Body of pancreas (tissue), 4 donors: ENCODE measurements around the gene SCG2. TPM values are rescaled to one million over a fixed set of nuclear protein-coding genes. Genes with fewer than 3 reads are reported as not detected.

Source experiments
- ATAC-seq: fragments of 150-250 bp; one replicate; pipeline ENCODE4 v1.9.1; 2016
- DNase-seq, 4 donors: peaks; one replicate each; pipeline ENCODE4 v3.0.0-alpha.2; 2019
- H3K27ac ChIP-seq, 4 donors: fragments of 200-600 bp; sonication (generic); 1 replicate in 3 of 4; 2 replicates in 1 of 4; pipeline versions ENCODE4 v1.5.1 to v1.6.1; 2016 to 2019; ENCODE audit warnings: mild to moderate bottlenecking in 1 of 4, mixed read lengths in 1 of 4, moderate library complexity in 1 of 4
- H3K27me3 ChIP-seq, 2 donors: fragments of 200-600 bp; sonication (generic); one replicate each; pipeline ENCODE4 v1.6.0; 2016; ENCODE audit warnings: mild to moderate bottlenecking in 1 of 2
- H3K36me3 ChIP-seq, 2 donors: fragments of 200-600 bp; sonication (generic); replicated peaks in 1 of 2; 2 replicates each; pipeline ENCODE4 v1.5.1; 2016; ENCODE audit warnings: low read depth in 2 of 2; ENCODE audit not compliant: insufficient read depth in 1 of 2
- H3K4me1 ChIP-seq: fragments of 200-600 bp; sonication (generic); one replicate; pipeline ENCODE4 v1.6.0; 2016
- H3K4me3 ChIP-seq, 2 donors: fragments of 200-600 bp; sonication (generic); 1 replicate in 1 of 2; 2 replicates in 1 of 2; pipeline ENCODE4 v1.5.1; 2016 to 2019
- H3K9me3 ChIP-seq, 3 donors: fragments of 200-600 bp; sonication (generic); 1 replicate in 2 of 3; 2 replicates in 1 of 3; pipeline ENCODE4 v1.5.1; 2016
- POLR2A ChIP-seq, 3 donors: fragments of 450-650 bp; IDR thresholded peaks; one replicate each; pipeline ENCODE4 v1.6.1; 2016; ENCODE audit warnings: antibody characterized with exemption in 3 of 3, mild to moderate bottlenecking in 2 of 3
- WGBS, 2 donors: methylation state at CpG; one replicate each; pipeline ENCODE4 v1.1.5; 2017; 5-methylcytosine and 5-hydroxymethylcytosine counted together
- intact Hi-C: fragments of 100-400 bp; cut with DNase I; formaldehyde crosslinking; loops from one replicate; pipeline ENCODE4 v1.15.1; 2023
- total RNA-seq, 2 donors: library from RNA; depleted of rRNA; stranded (reverse); fragments of >200 nt; gene quantifications; one replicate each; pipeline ENCODE4 v1.1.0, GENCODE V29; 2016
- TF ChIP-seq, protein P1 (sequence below), 7 experiments: fragments of 450-650 bp in 4 of 7; fragments of 200-600 bp in 3 of 7; sonication (generic) in 3 of 7; IDR thresholded peaks; one replicate each; pipeline ENCODE4 v1.5.1; 2016 to 2019; ENCODE audit warnings: antibody characterized with exemption in 7 of 7

The SCG2 gene, protein sequence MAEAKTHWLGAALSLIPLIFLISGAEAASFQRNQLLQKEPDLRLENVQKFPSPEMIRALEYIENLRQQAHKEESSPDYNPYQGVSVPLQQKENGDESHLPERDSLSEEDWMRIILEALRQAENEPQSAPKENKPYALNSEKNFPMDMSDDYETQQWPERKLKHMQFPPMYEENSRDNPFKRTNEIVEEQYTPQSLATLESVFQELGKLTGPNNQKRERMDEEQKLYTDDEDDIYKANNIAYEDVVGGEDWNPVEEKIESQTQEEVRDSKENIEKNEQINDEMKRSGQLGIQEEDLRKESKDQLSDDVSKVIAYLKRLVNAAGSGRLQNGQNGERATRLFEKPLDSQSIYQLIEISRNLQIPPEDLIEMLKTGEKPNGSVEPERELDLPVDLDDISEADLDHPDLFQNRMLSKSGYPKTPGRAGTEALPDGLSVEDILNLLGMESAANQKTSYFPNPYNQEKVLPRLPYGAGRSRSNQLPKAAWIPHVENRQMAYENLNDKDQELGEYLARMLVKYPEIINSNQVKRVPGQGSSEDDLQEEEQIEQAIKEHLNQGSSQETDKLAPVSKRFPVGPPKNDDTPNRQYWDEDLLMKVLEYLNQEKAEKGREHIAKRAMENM
- total RNA-seq, result 10 to 100 TPM; 12.5 to 13.0 TPM

DNA sequence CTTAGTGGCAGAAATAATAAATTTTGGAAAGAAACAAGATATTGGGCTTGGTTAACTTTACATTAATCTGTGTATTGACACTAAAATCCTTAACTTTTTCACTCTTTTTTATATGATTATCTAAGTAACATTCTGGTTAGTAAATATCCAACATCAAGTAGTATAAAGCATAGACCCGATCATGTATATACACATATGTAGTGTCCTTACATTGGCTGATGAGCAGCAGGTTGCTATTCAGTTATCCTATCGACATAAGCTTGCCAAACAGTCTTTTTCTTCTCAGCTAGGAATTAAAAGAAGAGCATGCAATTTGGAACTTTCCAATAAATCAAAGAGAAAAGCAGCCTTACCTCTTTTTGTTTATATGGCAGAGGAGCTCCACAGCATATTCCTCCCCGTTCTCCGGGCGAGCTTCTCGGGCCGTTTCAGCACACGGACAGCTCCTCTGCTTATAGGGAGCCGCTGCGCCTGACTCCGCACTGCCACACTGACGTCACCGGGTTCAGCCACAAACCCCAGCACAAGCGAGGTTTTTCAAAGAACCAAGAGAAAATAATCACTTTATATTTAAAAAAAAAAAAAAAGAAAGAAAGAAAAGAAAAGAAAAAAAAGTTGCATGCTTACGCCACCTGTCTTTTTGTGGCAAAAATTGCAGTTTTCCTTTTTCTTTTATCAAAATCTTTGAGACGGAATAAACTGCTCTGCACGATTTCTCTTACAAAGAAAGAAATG is at the start of gene SCG2:
TSS of gene SCG2 (minus strand) at position 430 of the 735 bp plus-strand sequence. CDS start 3,079 bp downstream, outside the sequence.
- Histone ChIP-seq H3K4me3 (no peak within 1 kb of the TSS), H3K4me1 (no peaks in the 10 kb centered on the region), H3K36me3 (no peaks in the 10 kb centered on the region), H3K27ac (no peak within 1 kb of the TSS), H3K27me3 (no peaks in the 10 kb centered on the region), H3K9me3 (no peaks in the 10 kb centered on the region)
- ATAC-seq, result peak; percentile 85
- TF ChIP-seq POLR2A (IDR thresholded peaks at IDR 0.05), result peak in 1 of 3 donors; percentile 29
- TF ChIP-seq, protein P1, sequence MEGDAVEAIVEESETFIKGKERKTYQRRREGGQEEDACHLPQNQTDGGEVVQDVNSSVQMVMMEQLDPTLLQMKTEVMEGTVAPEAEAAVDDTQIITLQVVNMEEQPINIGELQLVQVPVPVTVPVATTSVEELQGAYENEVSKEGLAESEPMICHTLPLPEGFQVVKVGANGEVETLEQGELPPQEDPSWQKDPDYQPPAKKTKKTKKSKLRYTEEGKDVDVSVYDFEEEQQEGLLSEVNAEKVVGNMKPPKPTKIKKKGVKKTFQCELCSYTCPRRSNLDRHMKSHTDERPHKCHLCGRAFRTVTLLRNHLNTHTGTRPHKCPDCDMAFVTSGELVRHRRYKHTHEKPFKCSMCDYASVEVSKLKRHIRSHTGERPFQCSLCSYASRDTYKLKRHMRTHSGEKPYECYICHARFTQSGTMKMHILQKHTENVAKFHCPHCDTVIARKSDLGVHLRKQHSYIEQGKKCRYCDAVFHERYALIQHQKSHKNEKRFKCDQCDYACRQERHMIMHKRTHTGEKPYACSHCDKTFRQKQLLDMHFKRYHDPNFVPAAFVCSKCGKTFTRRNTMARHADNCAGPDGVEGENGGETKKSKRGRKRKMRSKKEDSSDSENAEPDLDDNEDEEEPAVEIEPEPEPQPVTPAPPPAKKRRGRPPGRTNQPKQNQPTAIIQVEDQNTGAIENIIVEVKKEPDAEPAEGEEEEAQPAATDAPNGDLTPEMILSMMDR (IDR thresholded peaks at IDR 0.05), result peak in 5 of 7 experiments; percentile 1 to 41 (median 14)
- intact Hi-C loops, result no loop called here
- WGBS, 2 donors, result 7 to 9% methylated on average over 17 of the region's 17 CpGs
- peak; percentile 66 to 76 (median 72) for DNase-seq

DNA sequence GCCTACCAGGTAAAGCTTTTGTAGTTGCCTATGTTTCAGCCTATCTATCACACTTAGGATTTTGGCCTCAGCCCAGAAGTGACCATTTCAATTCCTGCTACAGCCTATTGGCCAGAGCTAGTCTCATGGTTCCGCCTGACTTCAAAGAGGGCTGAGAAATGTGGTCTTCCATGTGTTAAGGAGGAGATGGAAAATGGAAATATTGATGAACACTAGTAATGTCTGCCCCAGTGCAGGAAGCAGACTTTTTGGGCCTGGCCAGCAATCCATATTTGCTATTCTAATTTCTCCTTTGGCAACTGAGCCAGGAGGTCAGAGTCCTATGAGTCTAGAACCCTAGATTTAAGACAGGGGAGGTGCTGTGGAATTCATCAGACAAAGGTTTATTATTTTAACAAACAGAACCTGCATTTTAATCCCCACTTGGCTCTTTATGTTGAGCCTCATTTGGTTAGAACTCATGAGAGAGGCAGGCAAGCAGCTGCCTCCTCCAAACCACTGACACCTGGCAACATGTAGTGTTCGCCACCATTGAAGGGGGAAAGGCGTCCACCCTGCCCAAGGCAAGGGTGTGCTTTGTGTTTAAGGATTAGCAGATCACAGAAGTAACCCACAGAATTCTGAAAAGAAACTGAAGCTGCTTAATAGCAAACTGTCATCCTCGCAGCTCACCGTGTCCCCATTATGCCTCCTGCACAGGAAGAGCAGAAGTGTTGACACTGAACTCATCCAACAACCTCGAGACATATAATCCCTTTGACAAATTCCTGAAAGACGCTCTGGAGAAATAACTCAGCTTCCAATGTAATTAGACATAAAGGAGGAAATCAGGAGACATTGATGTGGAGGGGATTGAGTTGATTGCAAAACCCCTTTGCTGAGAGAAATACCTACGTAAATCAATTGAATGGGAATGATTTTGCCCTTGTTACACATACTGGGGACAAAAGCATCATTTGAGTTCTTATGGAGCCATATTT is 47.7 kb upstream of the SCG2 start:
- no peaks in the 10 kb centered on the region for H3K27me3 ChIP-seq
- DNase-seq (no peak), ATAC-seq (no peak)
- H3K36me3 ChIP-seq, result no peaks in the 10 kb centered on the region
- intact Hi-C loops, result no loop called here
- H3K4me3 ChIP-seq, result no peak overlapping the region
- no peaks in the 10 kb centered on the region for H3K9me3 ChIP-seq
- WGBS, 2 donors, result 63 to 75% methylated on average over 8 of the region's 8 CpGs
- H3K27ac ChIP-seq, result no peak overlapping the region
- no peak for TF ChIP-seq POLR2A (IDR thresholded peaks at IDR 0.05)
- TF ChIP-seq, protein P1 (IDR thresholded peaks at IDR 0.05), result no peak
- H3K4me1 ChIP-seq, result no peaks in the 10 kb centered on the region

DNA sequence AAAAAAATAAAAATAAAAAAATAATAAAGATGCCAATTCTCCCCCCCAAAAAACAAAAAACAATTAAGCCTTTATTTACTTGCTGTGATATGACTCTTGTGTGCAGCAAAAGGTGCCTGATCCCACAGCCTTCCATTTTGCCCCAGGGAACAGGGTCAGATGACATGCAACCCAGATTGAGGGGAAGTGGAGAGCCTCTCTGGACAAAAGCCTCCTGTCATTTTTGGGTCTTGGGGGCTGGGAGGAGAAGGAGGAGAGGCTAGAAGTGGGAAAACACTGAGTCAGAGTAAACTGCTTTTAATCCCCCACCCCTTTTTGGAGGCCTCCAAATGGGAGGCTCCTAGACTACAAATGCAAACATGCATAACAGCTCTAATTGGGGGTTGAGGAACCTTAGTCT is 46.6 kb upstream of the SCG2 start:
- no peak overlapping the region for H3K27ac ChIP-seq
- no peak for DNase-seq

More for the DNA sequence above, 46.6 kb upstream of the SCG2 start:
- no peaks in the 10 kb centered on the region for H3K4me1 ChIP-seq
- intact Hi-C loops, result no loop called here
- no peak for TF ChIP-seq POLR2A (IDR thresholded peaks at IDR 0.05)
- TF ChIP-seq, protein P1 (IDR thresholded peaks at IDR 0.05), result no peak
- no peaks in the 10 kb centered on the region for H3K9me3 ChIP-seq
- no peaks in the 10 kb centered on the region for H3K27me3 ChIP-seq
- ATAC-seq, result no peak
- H3K4me3 ChIP-seq, result no peak overlapping the region
- no peaks in the 10 kb centered on the region for H3K36me3 ChIP-seq
